HG03571 (cell line): ENCODE measurements around the gene RTN4RL1.
"Not testable (repeated sequence)": the region's sequence is repeated elsewhere in the genome, so short reads cannot be mapped to it uniquely, and the experiment has no call there.

ENCODE experiments used
- ATAC-seq: cut with Tn5 transposase; IDR thresholded peaks from one replicate; pipeline ENCODE4 v1.9.1; 2021; ENCODE audit not compliant: unreplicated experiment

The RTN4RL1 gene

DNA sequence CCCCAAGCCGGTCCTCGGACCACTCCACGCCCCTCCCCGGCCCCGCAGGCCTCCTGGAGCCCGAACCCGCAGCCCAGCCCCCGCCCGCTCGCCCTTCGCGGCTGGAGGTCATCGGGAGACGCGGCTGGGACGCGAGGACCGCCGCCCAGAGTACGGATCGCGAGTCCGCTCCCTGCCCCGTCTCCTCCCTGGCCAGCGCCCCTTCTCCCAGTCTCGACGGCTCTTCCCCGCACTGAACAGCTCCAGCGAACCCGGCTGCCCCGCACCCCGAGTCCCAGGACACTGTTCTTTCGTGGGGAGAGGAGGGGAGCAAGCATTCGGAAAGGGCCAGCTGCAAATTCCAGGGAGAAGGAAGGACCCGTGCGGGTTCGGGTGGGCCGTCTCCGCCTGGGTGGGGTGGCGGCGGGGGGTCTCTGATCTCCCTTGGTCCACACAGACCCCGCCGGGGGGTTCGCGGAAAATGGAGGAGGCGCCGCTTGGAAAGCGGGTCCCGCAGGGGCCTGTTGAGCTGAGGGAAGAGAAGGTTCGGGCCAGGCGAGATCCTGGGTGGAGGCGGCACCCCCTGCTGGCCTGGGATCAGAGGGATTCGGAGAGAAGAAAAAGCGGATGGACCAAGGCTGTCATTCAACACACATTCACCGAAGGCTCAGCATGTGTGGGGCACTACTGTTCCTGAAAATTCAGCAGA lies 632 bp upstream of the RTN4RL1 start:
- ATAC-seq, result no peak

DNA sequence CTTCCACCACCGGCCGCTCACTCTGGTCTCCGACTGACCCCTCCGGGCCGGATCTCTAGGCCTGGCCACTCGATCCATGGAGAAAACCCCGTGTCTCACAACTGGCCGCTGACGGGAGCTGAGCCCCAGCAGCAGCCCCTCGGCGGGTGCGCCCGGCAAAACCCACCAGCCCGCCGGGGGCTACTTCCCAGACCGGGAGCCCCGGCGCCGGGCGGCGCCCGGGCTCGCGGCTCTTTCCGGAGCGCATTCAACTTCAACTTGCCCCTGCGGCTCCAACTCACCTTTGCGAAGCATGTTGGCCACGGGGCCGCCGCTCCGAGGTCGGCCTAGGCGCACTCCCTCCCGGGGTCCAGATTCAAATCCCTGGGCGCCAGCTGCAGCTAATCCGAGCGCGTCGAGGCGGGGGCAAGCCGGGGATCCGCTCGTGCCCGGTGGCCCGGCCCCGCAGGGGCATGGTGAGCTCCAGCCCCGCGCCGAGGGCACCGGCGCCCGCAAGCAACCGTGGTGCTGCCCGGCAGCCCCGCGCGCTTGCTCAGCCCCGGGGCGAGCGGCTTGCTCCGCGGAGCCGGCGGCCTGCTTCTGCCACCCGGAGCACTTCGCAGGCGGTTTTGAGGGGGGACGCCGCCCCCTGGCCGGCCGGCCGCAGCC lies 438 bp downstream of the RTN4RL1 start:
- no peak for ATAC-seq

DNA sequence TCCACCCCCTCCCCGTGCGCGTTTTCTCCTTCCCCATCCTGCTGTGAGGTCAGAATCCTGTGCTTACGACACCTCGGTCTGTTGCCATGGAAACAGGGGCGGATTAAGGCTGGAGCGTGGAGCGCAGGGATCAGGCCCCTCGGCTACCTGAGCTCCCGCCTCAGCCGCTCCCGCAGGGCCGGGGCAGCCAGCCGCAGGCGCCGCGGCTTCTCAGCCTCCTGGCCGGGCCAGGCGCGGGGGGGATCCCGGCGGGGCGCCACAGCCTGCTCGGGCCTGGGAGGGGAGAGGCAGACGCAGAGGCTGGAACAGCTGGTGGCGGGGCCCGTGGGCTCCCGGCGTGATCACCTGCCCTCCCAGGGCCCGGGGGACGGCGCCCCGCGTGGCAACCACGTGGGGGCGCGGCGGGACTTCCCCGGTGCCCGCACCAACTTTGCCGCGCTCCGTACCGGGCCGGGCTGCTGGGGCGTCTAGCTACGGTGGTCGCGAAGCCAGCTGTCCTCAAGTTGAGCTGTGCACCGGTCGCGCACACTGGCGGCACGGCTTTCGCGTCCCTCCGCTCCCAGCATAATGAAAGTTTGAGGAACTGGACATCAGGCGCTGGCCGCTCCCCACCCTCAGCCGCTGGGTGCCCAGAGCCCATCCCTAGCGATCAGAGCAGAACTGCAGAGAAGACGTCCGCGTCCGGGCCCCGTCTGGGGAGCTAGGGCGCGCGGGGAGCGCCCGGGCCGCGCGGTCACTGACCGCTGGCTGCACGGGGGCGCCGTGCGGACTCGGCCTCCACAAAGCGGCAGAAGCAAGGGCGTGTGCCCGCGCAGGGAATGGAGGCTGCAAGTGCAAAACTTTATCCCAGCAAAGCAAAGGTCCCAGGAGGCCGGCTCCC lies 1.2 kb downstream of the RTN4RL1 start:
- ATAC-seq, result no peak

DNA sequence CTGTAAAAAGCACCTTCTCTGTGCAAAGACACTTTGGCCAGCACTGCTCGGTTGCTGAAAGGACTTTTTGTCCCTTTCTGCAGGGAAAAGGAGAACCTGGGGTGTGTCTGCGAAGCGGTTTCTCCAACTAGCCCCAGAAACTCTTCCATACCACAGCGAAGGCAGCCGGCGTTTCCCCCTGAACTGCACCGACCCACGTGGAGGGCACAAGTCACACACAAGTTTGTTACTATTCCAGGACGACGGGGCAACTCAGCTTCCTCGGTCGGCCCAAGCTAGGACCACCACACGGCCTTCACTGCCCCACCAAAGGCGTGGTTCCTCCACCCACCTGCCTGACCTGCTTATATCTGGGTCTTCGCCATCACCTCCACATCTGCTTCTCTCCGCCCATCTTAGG lies 1.9 kb downstream of the RTN4RL1 start:
- ATAC-seq, result no peak

DNA sequence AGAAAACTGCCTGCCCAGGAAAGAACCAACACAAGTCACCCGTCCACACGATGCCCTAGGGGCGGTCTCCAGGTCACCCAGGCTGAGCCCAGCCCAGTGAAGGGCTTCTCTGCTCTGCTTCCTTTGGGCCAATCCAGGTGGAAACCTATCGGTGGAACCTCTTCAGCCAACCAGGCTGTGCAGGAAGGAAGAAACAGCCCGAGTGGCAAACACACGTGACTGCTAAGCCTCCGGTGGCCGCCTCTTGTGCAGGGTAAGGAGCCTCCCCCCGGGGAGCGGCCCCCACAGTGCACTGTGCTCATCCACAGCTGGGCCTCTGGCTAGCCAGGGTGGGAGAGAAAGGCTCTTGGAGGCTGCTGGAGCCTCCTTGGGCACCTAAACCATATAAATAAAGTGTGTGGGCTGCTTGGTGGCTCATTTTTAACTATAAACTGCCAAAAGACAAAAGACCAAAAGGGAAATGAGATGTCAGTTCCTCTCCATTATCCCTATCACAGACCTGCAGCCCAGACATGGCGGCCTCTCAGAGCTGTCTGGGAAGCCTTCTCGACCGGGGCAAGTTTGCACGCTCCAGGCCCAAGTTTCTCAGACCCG lies 2.4 kb downstream of the RTN4RL1 start:
- no peak for ATAC-seq

DNA sequence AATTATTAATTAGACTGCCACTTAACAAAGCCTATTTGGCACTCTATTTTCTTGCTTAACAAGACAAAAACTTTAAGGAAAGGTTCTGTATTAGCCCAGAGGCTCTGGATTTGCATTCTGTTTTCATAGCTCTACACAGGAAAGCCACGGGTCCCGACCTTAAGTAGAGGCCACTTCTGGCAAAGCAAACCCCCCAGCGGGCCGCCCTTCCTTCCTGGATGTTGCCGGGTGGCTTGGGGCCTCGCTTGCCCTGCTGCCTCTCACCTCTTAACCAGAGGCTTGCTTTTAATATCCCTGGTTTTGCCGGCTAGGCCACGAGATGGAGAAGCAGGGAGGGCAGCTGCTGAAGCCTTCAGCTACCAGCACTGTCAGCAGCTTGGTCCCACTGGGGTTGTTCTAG lies 4.4 kb downstream of the RTN4RL1 start:
- ATAC-seq, result no peak

DNA sequence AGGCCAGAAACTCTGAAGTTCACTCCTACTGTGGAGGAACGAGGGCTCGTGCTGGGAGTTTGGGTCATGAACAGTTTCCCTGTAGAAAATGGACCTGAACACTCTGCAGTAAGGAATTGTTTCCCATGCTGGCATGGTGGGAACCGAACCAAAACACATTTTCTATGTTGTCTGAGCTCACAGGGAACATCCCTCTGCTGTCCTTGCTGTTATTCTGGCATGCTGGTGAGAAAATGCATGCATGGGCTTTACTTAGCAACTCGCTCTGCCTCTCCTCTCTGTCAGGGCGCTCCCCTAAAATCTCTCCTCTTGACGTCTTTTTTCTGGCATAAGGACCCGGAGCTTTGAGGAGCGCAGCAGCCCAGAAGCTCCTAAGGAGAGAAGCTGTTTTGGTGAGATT lies 5.4 kb downstream of the RTN4RL1 start:
- ATAC-seq, result no peak

DNA sequence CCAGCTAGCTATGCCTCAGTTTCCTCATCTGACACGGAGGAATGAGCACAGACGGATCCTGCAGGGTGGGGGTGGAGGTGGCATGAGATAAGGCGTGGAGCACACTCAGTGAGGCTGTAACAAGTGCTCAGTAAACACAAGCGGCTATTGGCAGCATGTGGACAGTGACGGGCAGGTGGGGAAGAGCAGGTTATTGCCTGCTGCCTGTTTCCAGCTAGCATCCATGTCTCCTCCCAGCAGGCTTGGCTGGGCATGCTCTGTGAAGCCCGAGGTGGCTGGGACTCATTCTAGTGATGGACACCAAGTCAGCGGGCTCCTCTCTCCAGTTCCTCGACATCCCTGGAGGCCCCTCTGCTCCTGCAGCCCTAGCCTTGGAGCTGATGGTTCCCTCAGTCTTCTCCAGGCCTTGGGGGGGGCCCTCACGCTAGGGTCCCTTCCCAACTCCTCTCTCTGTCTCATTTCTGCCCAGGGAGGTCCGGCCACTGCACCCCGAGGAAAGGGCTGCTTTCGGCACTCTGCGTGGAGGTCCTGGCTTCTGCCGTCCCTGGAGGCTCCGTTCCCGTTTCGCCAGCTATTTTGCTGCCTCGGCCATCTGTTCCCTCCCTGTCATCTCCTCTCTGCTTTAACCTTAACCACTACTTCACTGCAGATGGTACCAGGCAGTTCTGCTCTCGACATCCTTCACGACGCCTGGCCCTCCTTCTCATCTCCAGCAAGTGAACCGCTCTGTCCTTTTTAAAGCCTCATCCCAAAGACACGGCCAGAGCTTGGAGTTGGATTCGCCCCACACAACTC lies 6.2 kb downstream of the RTN4RL1 start:
- ATAC-seq, result no peak

DNA sequence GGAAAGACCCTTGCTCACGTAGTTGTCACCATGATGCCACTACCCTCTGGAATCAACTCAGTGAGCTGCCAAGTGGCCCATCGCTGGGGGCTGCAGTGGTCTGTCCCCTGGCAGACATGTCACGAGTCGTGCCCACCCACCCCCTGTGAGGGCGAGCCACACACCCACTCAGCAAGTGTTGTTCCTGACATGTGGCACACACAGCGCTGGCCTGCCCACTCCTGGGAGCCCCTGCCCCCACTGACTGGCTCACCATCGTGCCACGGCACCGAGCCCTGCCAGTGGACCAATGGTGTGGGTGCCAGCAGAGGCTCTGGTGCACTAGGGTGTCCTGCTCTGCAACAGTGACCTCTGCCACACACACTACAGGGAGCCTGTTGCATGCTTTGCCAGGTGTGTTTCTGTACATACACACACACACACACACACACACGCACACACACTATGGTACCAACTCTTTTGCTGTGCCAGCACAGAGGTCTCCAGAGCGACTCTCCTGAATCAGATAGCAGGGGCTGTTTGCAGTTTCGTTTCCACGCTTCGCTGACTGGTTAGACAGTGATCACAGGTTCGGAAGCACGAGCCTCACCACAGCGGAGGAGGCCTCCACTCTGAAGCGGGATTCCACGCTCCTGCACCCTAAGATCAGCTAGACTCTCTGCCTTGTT lies 7.7 kb downstream of the RTN4RL1 start:
- ATAC-seq, result no peak

DNA sequence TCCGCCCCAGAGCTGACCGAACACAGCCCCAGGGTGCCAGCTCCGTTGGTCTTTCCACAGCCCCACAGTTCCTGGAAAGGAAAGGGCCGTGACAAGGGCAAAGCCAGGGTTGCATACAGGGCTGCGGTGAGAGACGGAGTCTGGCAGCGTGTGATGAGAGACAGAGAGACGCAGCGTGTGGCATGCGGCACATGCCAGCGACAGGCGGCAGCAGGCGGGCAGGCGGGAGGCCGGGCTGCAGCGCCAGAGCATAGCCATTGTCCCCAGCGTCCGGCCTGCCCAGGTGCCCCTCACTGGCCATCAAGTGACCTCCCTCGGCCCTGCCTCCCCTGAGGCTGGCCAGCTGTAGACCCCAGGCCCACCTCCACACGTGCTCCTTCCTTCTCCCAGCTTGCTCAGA lies 8.6 kb downstream of the RTN4RL1 start:
- ATAC-seq, result no peak

DNA sequence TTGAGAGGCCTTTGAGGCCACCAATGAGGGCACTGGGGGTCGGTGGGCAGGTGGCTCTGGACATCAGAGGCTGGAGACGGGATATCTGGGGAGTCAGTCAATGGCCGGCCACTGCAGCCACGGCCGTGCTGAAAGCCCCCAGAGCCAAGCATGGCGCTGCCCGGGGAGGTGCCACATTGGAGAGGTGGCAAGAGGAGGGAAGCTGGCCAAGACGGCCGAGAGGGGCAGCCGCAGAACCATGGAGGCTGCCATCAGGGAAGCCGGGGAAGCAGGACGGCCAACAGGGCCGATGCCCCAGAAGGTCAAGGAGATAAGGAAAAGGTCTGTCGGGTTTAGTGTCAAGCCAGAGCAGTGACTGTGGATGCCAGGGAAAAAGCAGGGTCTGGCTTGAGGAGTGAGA lies 9.8 kb downstream of the RTN4RL1 start:
- no peak for ATAC-seq

DNA sequence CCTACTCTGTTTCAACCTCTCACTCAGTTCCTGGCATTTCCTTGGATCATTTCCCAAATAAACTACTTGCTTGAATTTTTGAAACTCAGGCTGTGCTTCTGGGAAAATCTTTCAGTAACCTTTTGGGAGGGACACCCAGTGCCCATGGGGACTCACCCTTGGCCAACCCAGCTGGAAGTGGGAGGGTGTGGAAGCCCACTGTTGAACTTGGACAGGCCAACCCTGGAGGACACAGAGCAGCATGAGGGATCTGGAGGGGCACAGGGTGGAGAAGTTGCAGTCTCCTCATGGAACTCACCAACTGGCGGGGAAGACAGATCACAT lies 11.2 kb downstream of the RTN4RL1 start:
- ATAC-seq, result no peak

DNA sequence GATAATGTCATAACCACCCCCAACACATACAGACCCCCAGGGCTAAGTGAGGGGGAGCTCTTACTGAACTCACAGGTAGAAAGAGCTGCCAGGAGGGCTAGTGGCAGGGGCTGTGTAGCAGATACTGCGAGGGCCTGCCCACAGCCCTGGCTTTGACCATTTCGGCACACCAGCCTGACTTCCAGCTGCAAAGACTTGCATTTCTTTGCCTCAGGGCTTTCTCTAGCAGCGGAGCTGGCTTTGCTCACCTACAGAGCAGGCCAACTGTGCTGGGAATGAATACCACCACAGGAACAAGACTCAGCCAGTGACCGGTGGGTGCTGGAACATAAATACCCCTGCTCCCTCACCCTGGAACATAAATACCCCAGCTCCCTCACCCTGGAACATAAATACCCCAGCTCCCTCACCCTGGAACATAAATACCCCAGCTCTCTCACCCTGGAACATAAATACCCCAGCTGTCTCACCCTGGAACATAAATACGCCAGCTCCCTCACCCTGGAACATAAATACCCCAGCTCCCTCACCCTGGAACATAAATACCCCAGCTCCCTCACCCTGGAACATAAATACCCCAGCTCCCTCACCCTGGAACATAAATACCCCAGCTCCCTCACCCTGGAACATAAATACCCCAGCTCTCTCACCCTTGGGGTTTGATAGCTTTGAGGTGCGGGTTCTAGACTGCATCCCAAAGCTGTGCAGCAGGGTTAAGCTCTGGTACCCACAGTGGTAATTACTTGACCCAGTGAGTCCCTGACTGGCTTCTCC lies 11.7 kb downstream of the RTN4RL1 start:
- not testable (repeated sequence) for ATAC-seq

DNA sequence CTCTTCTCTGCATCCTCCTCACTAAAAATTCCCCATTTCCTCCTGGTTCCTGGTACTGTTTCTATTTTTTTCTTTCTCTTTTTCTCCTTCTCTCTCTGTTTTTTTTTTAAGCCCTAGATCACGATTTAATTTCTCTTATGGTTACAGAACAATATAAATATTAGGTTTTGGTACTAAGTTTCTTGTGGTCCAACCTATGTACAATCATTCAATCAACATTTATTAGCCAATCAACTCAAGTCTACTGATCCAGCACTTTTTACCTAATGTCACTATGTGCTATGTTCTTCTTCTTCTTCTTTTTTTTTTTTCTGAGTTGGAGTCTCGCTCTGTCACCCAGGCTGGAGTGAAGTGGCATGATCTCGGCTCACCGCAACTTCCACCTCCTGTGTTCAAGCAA lies 12.6 kb downstream of the RTN4RL1 start:
- no peak for ATAC-seq

DNA sequence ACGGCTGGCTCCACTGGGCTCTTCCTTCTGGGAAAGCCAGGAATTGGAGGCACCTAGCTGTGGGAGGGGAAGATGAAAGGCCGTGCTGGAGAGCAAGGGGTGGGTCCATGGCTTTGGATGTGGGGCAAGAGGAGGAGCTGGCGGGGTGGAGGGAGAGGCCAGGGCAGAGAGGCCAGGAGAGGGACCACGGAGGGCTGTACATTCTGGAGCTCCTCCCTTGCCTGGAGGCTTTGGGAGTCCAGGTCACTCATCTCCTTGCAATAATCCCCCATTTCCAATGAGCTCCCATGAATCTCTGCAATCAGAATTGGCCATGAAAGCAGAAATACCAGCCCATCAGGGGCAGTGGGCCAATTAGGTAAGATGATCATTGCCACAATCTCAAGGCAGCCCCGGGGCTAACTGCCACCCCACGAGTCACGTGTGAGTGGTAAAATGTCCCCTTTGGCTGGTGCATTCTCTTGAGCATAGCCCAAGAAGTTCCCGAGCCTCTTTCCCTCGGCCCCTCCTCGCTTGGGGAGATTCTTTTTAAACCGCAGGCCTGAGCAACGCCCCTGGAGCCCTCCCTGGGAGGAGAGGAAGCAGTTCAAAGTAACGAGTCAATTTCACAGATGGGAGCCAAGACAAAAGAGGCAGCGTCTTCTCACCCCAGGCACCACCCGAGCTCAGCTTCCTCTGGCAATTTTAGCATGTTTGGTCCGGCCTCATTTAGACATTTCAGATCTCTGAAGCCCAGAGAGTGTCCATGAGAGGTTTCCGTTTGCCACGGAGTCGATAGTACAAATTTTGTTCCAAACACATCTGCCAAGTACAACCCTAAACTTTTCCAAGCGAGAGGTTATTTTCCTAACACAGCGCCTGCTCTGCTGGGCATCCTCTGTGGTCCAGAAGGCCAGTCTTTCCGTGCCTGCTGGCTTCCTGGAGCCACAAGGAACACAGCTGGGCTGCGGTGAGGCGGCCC lies 13.4 kb downstream of the RTN4RL1 start:
- no peak for ATAC-seq

DNA sequence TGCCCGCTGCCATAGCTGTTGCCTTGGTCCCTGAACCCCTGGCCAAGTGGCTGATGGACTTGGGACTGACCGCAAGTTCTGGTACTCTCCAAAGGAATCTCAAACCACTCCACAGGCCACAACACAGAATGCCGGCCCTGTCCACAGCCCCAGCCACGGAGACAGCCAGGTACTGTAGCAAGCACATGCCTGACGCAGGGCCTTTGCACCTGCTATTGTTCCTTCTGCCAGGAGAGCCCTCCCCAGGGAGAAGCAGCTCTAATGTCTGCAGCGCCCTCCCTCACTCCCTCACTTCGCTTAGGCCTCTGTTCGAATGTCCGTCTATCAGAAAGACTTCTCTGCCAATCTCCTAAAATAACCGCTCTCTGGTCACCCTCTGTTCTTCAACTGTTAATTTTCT lies 15.4 kb downstream of the RTN4RL1 start:
- no peak for ATAC-seq

DNA sequence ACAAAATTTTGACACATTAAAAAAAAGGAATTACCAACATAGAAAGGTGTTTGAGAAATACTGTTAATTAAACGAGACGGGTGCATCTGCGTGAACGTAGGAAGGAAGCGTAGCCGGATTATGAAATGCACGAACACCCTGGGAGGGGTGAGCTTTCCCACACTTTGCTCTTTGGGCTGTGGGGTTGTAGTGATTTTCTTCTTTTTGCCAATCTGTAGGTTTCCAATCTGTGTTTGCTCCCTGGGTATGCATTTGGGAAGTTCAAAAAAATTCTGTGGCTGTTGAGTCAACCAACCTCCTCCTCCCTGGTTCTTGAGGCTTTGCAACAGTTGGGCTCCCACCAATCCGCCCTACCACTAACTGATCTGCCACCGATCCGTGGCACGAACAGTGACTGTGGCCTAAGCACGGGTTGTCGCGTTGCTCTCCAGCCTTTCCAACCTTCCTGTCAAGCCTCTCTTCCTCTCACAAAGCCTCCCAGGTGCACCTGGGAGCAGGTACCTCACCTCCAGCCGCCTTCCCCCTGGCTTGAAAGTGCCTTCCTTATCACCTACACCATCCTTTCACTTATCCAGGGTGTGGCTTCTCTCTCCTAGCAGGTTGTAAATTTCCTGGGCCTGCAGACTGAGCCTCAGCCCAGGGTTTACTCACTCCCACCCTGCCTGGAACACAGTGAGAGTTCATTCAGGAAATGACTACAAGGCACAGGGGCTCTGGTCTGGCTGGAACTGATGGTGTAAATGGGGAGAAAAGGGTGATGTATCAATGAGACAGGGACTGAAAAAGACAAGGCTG lies 16.6 kb downstream of the RTN4RL1 start:
- ATAC-seq, result no peak
